GM10248 (cell line): Measurements from ENCODE around the gene SPRING1.
"Not testable (repeated sequence)": the region's sequence is repeated elsewhere in the genome, so short reads cannot be mapped to it uniquely, and the experiment has no call there.

ENCODE experiments used
- CTCF ChIA-PET: fragments of 300-600 bp; sonication (Branson Sonifier 250); formaldehyde crosslinking; extraction: SDS; loops from one replicate; lab custom pipeline; 2021; ENCODE audit warnings: antibody characterized with exemption; lab: Yijun Ruan, JAX
- POLR2A ChIA-PET: fragments of 350-650 bp; sonication (Branson Sonifier 250); formaldehyde crosslinking; extraction: SDS; loops from one replicate; lab custom pipeline; 2020; ENCODE audit warnings: antibody characterized with exemption; lab: Yijun Ruan, JAX
- DNase-seq: peaks from one replicate; pipeline ENCODE4 v3.0.0; 2012; ENCODE audit errors: extremely low spot score
- CTCF ChIP-seq: IDR thresholded peaks from 2 replicates; pipeline ENCODE4 v1.5.1; 2012; ENCODE audit warnings: mild to moderate bottlenecking, low read depth; ENCODE audit errors: extremely low read depth, missing control alignments, control extremely low read depth

SPRING1 gene

DNA sequence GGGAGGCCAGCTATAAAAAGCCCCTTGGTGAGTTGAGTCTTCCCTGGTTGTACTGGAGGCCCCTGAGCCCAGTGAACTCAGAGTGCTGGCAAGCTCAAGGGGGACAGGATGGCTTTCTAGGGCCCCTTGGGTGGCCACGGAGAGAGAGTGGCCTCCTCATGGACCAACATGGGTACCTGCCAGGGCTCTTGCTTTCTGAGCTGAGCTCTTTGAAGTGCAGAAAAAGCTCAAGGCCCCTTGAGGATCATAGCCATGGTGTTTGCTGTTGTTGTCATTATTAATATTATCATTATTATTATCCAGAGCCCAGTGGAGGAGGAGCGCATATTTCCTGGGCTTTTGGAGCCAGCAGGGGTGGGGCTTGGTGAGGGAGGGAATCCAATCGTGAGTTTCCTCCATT is 6.9 kb upstream of the SPRING1 start:
- ChIA-PET POLR2A (no interaction called here), CTCF (interaction anchor here (1.0 to 1.5 kb wide), 3 partner anchors 18 to 375 kb away, joined by 3 read pairs; no protein-coding TSS in a partner anchor)
- TF ChIP-seq CTCF = no peak
- DNase-seq = no peak

DNA sequence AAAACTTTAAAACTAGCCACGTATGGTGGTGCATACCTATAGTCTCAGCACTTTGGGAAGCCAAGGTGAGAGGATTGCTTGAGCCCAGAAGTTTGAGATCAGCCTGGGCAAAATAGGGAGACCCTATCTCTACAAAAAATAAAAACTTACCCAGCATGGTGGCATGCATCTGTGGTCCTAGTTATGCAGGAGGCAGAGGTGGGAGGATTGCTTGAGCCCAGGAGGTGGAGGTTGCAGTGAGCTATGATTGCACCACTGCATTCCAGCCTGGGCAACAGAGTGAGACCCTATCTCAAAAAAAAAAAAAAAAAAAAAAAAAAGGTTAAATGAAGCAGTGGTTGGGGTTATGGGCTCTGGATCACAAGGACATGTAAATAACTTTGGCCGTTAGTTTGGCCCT is 4.9 kb upstream of the SPRING1 start:
- CTCF ChIA-PET, DNase-seq, POLR2A ChIA-PET: not testable (repeated sequence)

DNA sequence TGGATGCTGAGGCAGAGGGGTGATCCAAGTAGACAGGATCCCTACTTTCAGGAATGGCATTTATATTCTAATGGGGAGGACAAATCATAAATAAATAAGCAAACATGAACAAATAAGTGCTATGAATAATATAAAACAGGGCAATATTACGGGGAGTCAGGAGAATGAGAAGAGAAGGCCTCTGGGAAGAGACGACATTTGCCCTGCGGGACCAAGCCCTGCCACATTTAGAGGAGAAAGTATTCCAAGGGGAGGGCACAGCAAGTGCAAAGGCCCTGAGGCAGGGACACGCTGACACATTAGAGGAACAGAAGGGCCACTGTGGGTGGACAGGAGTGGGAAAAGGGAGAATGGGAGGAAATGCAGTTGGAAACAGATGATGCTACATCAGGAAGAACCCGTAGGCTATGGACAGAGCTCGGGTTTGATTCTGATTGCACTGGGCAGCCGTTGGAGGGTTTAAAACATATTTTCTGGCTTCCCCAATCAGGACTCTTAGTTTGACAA is 1.6 kb upstream of the SPRING1 start:
- CTCF ChIA-PET = no interaction called here
- POLR2A ChIA-PET = no interaction called here
- no peak for TF ChIP-seq CTCF
- DNase-seq = no peak

- CTCF ChIA-PET = no interaction called here
- DNase-seq = peak; percentile 22
Observed at GRCh38 chr12:116736962-116737773, 701 bp downstream of the SPRING1 start.

GRCh38 chr12:116735951-116736599 is 1.8 kb downstream of the SPRING1 start:
- ChIA-PET CTCF (no interaction called here), POLR2A (no interaction called here)
- DNase-seq = no peak
- TF ChIP-seq CTCF = no peak

More at GRCh38 chr12:116736962-116737773, 701 bp downstream of the SPRING1 start:
- POLR2A ChIA-PET = no interaction called here
- TF ChIP-seq CTCF = no peak

DNA sequence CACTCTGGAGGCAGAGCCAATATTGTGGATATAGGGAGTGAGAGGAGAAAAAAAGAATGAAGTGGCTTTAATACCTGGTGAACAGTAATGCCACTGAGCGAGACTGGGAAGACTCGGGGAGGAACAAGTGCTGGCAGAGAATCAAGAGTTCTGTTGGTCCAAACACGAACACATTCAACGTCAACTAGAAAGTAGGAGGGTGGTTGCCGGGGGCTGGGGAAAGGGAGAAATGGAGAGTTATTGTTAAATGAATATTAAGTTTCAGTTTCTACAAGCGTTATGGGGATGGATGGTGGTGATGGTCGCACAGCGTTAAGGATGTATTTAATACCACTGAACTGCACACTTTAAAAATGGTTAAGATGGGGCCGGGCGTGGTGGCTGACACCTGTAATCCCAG is 2.8 kb downstream of the SPRING1 start:
- ChIA-PET CTCF (no interaction called here), POLR2A (no interaction called here)
- DNase-seq = no peak
- TF ChIP-seq CTCF = no peak
